Measurements from ENCODE around the gene HAUS6.
"Not testable (repeated sequence)": the region's sequence is repeated elsewhere in the genome, so short reads cannot be mapped to it uniquely, and the experiment has no call there.

The HAUS6 gene

GRCh38 chr9:19032406-19032805, 70.3 kb downstream of the HAUS6 start:
- no peak for TF ChIP-seq Cebpa-rat (IDR thresholded peaks at IDR 0.05)
- Histone ChIP-seq H4K20me1 (no peaks in the 10 kb centered on the region), H3K4me3 (no peak overlapping the region), H3K4me1 (peaks cover 0 to 7% (median 0%) of the 10 kb centered on the region in 10 experiments; a peak in 2 of 20 replicates), H3K9me3 (replicated peaks in 1 of 11) (peaks cover 0 to 10% (median 6%) of the 10 kb centered on the region in 11 experiments; a peak in 10 of 22 replicates), H3K36me3 (no peaks in the 10 kb centered on the region), H3K27me3 (no peaks in the 10 kb centered on the region), H3K4me2 (no peak overlapping the region), H3K27ac (no peak overlapping the region), H3K9ac (no peak overlapping the region)

- Histone ChIP-seq H3K9me3 (replicated peaks in 1 of 11) (no peaks in the 10 kb centered on the region), H3K27ac (no peak overlapping the region), H3K9ac (no peak overlapping the region), H3K27me3 (no peaks in the 10 kb centered on the region), H3K4me2 (peak overlapping the region in 2 of 11 experiments; percentile 11 to 28; a peak in 2 of 22 replicates), H3K4me1 (peaks cover 0 to 7% (median 0%) of the 10 kb centered on the region in 10 experiments; a peak in 2 of 20 replicates), H4K20me1 (no peaks in the 10 kb centered on the region), H3K4me3 (no peak overlapping the region), H3K36me3 (no peaks in the 10 kb centered on the region)
- TF ChIP-seq Cebpa-rat (IDR thresholded peaks at IDR 0.05): no peak
Observed at GRCh38 chr9:19030899-19031298, 71.8 kb downstream of the HAUS6 start.

GRCh38 chr9:19028835-19029451, 73.8 kb downstream of the HAUS6 start:
- Histone ChIP-seq H3K27ac (no peak overlapping the region), H3K9ac (no peak overlapping the region), H3K27me3 (no peaks in the 10 kb centered on the region), H3K4me3 (no peak overlapping the region), H4K20me1 (no peaks in the 10 kb centered on the region), H3K4me2 (no peak overlapping the region), H3K9me3 (replicated peaks in 1 of 11) (no peaks in the 10 kb centered on the region), H3K4me1 (peaks cover 0 to 7% (median 0%) of the 10 kb centered on the region in 10 experiments; a peak in 2 of 20 replicates), H3K36me3 (no peaks in the 10 kb centered on the region)
- TF ChIP-seq Cebpa-rat (IDR thresholded peaks at IDR 0.05): no peak

GRCh38 chr9:19027825-19028224, 74.9 kb downstream of the HAUS6 start:
- Histone ChIP-seq H3K4me2 (no peak overlapping the region), H3K4me1 (peaks cover 0 to 7% (median 0%) of the 10 kb centered on the region in 10 experiments; a peak in 2 of 20 replicates), H3K27ac (no peak overlapping the region), H3K9me3 (replicated peaks in 1 of 11) (no peaks in the 10 kb centered on the region), H3K4me3 (no peak overlapping the region), H3K9ac (no peak overlapping the region), H3K36me3 (no peaks in the 10 kb centered on the region), H3K27me3 (no peaks in the 10 kb centered on the region), H4K20me1 (no peaks in the 10 kb centered on the region)
- TF ChIP-seq Cebpa-rat (IDR thresholded peaks at IDR 0.05): no peak

GRCh38 chr9:19026375-19026774, 76.3 kb downstream of the HAUS6 start:
- H3K9ac ChIP-seq: no peak overlapping the region
- H3K9me3 ChIP-seq (replicated peaks in 1 of 11): peaks cover 0 to 7% (median 6%) of the 10 kb centered on the region in 11 experiments; a peak in 10 of 22 replicates
- no peaks in the 10 kb centered on the region for H4K20me1 ChIP-seq
- no peaks in the 10 kb centered on the region for H3K27me3 ChIP-seq
- H3K27ac ChIP-seq: no peak overlapping the region
- H3K4me1 ChIP-seq: peaks cover 0 to 7% (median 0%) of the 10 kb centered on the region in 10 experiments; a peak in 2 of 20 replicates
- no peak for TF ChIP-seq Cebpa-rat (IDR thresholded peaks at IDR 0.05)
- no peak overlapping the region for H3K4me3 ChIP-seq
- no peaks in the 10 kb centered on the region for H3K36me3 ChIP-seq
- no peak overlapping the region for H3K4me2 ChIP-seq

GRCh38 chr9:19023078-19023477, 79.6 kb downstream of the HAUS6 start:
- no peak for TF ChIP-seq Cebpa-rat (IDR thresholded peaks at IDR 0.05)
- no peaks in the 10 kb centered on the region for H3K36me3 ChIP-seq
- no peak overlapping the region for H3K4me2 ChIP-seq
- H3K4me1 ChIP-seq: peaks cover 0 to 4% (median 0%) of the 10 kb centered on the region in 10 experiments; a peak in 1 of 20 replicates
- H4K20me1 ChIP-seq: no peaks in the 10 kb centered on the region
- no peak overlapping the region for H3K4me3 ChIP-seq
- no peak overlapping the region for H3K27ac ChIP-seq
- H3K27me3 ChIP-seq: no peaks in the 10 kb centered on the region
- no peak overlapping the region for H3K9ac ChIP-seq
- peaks cover 0 to 10% (median 8%) of the 10 kb centered on the region in 11 experiments; a peak in 10 of 22 replicates for H3K9me3 ChIP-seq (replicated peaks in 1 of 11)

- no peak overlapping the region for H3K4me2 ChIP-seq
- no peak for TF ChIP-seq Cebpa-rat (IDR thresholded peaks at IDR 0.05)
- peaks cover 0 to 10% (median 8%) of the 10 kb centered on the region in 11 experiments; a peak in 10 of 22 replicates for H3K9me3 ChIP-seq (replicated peaks in 1 of 11)
- no peaks in the 10 kb centered on the region for H3K27me3 ChIP-seq
- no peak overlapping the region for H3K27ac ChIP-seq
- no peak overlapping the region for H3K9ac ChIP-seq
- no peak overlapping the region for H3K4me3 ChIP-seq
- peaks cover 0 to 7% (median 0%) of the 10 kb centered on the region in 10 experiments; a peak in 1 of 20 replicates for H3K4me1 ChIP-seq
- H3K36me3 ChIP-seq: no peaks in the 10 kb centered on the region
- no peaks in the 10 kb centered on the region for H4K20me1 ChIP-seq
Observed at GRCh38 chr9:19022206-19022605, 80.5 kb downstream of the HAUS6 start.

GRCh38 chr9:19021649-19022048, 81.1 kb downstream of the HAUS6 start:
- H3K27ac ChIP-seq: not testable (repeated sequence)

GRCh38 chr9:19020886-19021455, 81.7 kb downstream of the HAUS6 start:
- Histone ChIP-seq H4K20me1 (no peaks in the 10 kb centered on the region), H3K4me1 (peaks cover 0 to 7% (median 0%) of the 10 kb centered on the region in 10 experiments; a peak in 1 of 20 replicates), H3K9ac (no peak overlapping the region), H3K36me3 (no peaks in the 10 kb centered on the region), H3K27ac (no peak overlapping the region), H3K4me2 (no peak overlapping the region), H3K4me3 (no peak overlapping the region), H3K9me3 (replicated peaks in 1 of 11) (peaks cover 0 to 10% (median 8%) of the 10 kb centered on the region in 11 experiments; a peak in 10 of 22 replicates), H3K27me3 (no peaks in the 10 kb centered on the region)
- TF ChIP-seq Cebpa-rat (IDR thresholded peaks at IDR 0.05): no peak

More at GRCh38 chr9:19021649-19022048, 81.1 kb downstream of the HAUS6 start:
- H4K20me1 ChIP-seq; H3K9ac ChIP-seq; H3K36me3 ChIP-seq; H3K9me3 ChIP-seq (replicated peaks in 1 of 11); H3K4me1 ChIP-seq; H3K4me2 ChIP-seq; H3K27me3 ChIP-seq; H3K4me3 ChIP-seq: not testable (repeated sequence)

Data from BLaER1 treated with 17β-estradiol and CSF1 and Interleukin-3, amounts not matched to agents 10 nM and 100 nM (cell line).